Melanocyte of skin (primary cell): ENCODE results near the gene PIRT. TPM values are rescaled to one million over a fixed set of nuclear protein-coding genes. Genes with fewer than 3 reads are reported as not detected.

Source experiments
- small RNA-seq, 2 donors: library from RNA; depleted of rRNA; stranded (forward); fragments of <200 nt; gene quantifications; one replicate each; pipeline ENCODE3, GENCODE V24; 2012
- total RNA-seq, 2 donors: library from RNA; depleted of rRNA; stranded (reverse); fragments of >200 nt; gene quantifications; 2 replicates each; pipeline ENCODE4 v1.2.3, GENCODE V29; 2012

Gene PIRT
- total RNA-seq = not detected

DNA sequence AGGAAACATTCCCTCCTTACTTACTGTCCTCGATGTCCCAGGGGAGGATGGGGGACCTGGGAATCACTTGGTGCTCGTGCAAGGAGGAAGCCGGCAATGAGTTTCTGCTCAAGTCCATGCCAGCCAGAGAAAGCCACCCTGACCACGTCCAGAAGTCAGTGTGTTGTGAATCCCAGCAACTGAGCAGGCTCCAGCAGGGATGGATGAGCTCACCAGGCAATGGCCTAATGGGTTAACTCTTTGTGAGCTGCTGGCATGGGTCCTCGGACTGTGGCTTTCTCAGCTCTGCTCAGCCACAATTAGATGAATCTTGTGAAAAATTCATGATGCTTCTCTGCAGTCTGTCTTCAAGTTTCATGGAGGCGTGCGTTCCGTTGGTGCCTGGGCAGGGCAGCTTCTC is at the start of gene PIRT:
Gene PIRT (minus strand): TSS at position 167 of the 400 bp plus-strand sequence. CDS start 12,442 bp downstream, outside the sequence.

DNA sequence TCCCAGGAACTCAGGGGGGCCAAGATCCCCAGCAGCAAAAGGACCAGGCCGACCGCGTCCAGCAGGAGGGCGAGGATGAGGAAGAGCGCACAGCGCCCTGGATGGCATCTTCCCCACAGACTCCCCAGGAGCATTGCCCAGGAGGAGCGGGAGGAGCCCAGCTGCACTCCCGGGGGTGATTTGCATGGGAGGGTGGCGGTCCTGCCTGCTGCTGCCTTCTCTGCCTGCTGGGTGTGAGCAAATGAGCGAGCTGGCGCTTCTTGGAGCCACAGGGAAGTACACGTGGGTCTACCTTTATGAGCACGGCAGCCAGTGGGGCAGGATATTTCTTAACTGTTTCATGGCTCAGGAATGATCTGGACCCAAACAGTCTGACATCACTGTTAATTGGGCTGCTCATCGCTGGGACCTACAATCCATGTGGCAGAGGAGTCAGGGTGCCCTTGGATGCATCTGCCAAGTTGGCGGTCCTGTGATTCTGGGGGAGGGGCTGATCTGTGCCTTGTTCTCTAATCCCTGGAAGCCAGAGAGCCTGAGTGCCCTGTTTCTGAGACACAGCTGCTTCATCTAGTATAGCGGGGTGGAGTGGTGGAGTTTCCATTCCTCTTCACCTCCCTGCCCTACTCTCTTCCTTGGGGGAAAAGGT is 33.9 kb downstream of the PIRT start, which contains the start of gene TMEM238L:
Gene TMEM238L (minus strand): TSS at position 270 of the 646 bp plus-strand sequence. CDS start 136 bp downstream, at position 134.

Small RNAs within 50 kb of the gene (small RNA-seq; reads per million reads assigned to genes)
- gene AC015908.2 (0 reads per million in 2 donors), gene RNU6-1065P (0 reads per million in 2 donors), gene TMEM238L (0 reads per million in 2 donors)

Other genes with a start within 250 kb of the PIRT start
- gene MYH3, start 180.8 kb downstream of the PIRT start, total RNA-seq = under 1 TPM; 0.67 to 0.69 TPM
- 10 to 100 TPM; 16.2 to 26.6 TPM for gene SCO1, start 140.6 kb downstream of the PIRT start, total RNA-seq
- 10 to 100 TPM; 14.7 to 16.2 TPM for gene ADPRM, start 140.5 kb downstream of the PIRT start, total RNA-seq
- 1 to 10 TPM; 1.7 to 5.0 TPM for gene TMEM220, start 108.1 kb downstream of the PIRT start, total RNA-seq
- not detected for gene TMEM238L, start 34.0 kb downstream of the PIRT start, total RNA-seq